IMR-90 (cell line): Measurements from ENCODE around the gene SLIT1. TPM values are rescaled to one million over a fixed set of nuclear protein-coding genes. Genes with fewer than 3 reads are reported as not detected.

Source experiments
- ATAC-seq: fragments of 200-7000 bp; cut with Tn5 transposase; 2 replicates; pipeline ENCODE4 v1.9.1; 2020; ENCODE audit warnings: low read depth, mild to moderate bottlenecking, moderate library complexity
- BruUV-seq: library from RNA; stranded (reverse); fragments of 400-500 nt; replicated peaks from 2 replicates; lab custom pipeline; 2021; lab: Mats Ljungman, UMichigan
- CTCF ChIA-PET: fragments of 300-600 bp; formaldehyde crosslinking; extraction: SDS; loops from one replicate; lab custom pipeline; 2021; ENCODE audit warnings: antibody characterized with exemption; lab: Yijun Ruan, JAX
- POLR2A ChIA-PET: fragments of 300-600 bp; sonication (Branson Sonifier 250); formaldehyde crosslinking; loops from one replicate; lab custom pipeline; 2022; ENCODE audit warnings: antibody characterized with exemption; ENCODE audit not compliant: unreplicated experiment; lab: Charles Lee
- DNase-seq: peaks from one replicate; pipeline ENCODE4 v3.0.0; 2013
- H2AFZ ChIP-seq: replicated peaks from 2 replicates; pipeline ENCODE3; 2013; ENCODE audit warnings: low read length, mild to moderate bottlenecking; ENCODE audit not compliant: poor library complexity
- H2AK5ac ChIP-seq: 2 replicates; pipeline ENCODE4 v1.6.1; 2013; ENCODE audit warnings: low read depth, low read length, inconsistent platforms
- H2AK9ac ChIP-seq: replicated peaks from 2 replicates; pipeline ENCODE3; 2013; ENCODE audit warnings: mild to moderate bottlenecking, low read depth, low read length, moderate library complexity; ENCODE audit not compliant: poor library complexity
- H2BK120ac ChIP-seq: 2 replicates; pipeline ENCODE4 v1.6.1; 2013; ENCODE audit warnings: low read depth, low read length, inconsistent platforms
- H2BK15ac ChIP-seq: 3 replicates; pipeline ENCODE4 v1.6.1; 2013; ENCODE audit warnings: low read depth, low read length, inconsistent platforms
- H2BK20ac ChIP-seq: 2 replicates; pipeline ENCODE4 v1.6.1; 2013; ENCODE audit warnings: low read depth, mild to moderate bottlenecking, inconsistent platforms, low read length, moderate library complexity
- H2BK5ac ChIP-seq: 2 replicates; pipeline ENCODE4 v1.6.1; 2013; ENCODE audit warnings: mild to moderate bottlenecking, low read depth, low read length, inconsistent platforms; ENCODE audit not compliant: poor library complexity, severe bottlenecking
- H3K14ac ChIP-seq: replicated peaks from 2 replicates; pipeline ENCODE4 v1.6.1; 2013; ENCODE audit warnings: low read depth, low read length, inconsistent platforms
- H3K18ac ChIP-seq: 2 replicates; pipeline ENCODE4 v1.6.1; 2013; ENCODE audit warnings: low read depth, low read length, control low read depth
- H3K23ac ChIP-seq: 2 replicates; pipeline ENCODE4 v1.6.1; 2013; ENCODE audit warnings: low read depth, low read length, inconsistent platforms
- H3K27ac ChIP-seq: 2 replicates; pipeline ENCODE4 v1.5.1; 2013; ENCODE audit warnings: mild to moderate bottlenecking, control low read depth, low read length; ENCODE audit not compliant: insufficient read depth
- H3K27me3 ChIP-seq: 2 replicates; pipeline ENCODE4 v1.6.1; 2013; ENCODE audit warnings: low read length; ENCODE audit not compliant: control insufficient read depth, insufficient read depth
- H3K36me3 ChIP-seq: 2 replicates; pipeline ENCODE4 v1.6.1; 2013; ENCODE audit warnings: low read length, mixed read lengths; ENCODE audit not compliant: control insufficient read depth, insufficient read depth
- H3K4ac ChIP-seq: 2 replicates; pipeline ENCODE4 v1.6.1; 2013; ENCODE audit warnings: low read depth, low read length, inconsistent platforms
- H3K4me1 ChIP-seq: 2 replicates; pipeline ENCODE4 v1.6.1; 2013; ENCODE audit warnings: low read length, mixed read lengths; ENCODE audit not compliant: control insufficient read depth, insufficient read depth
- H3K4me2 ChIP-seq: 2 replicates; pipeline ENCODE4 v1.6.1; 2013; ENCODE audit warnings: low read depth, mild to moderate bottlenecking, control low read depth, low read length, moderate library complexity
- H3K4me3 ChIP-seq: 2 replicates; pipeline ENCODE4 v1.5.1; 2013; ENCODE audit warnings: low read depth, mild to moderate bottlenecking, control low read depth, low read length, moderate library complexity; ENCODE audit not compliant: insufficient read depth
- H3K56ac ChIP-seq: 2 replicates; pipeline ENCODE4 v1.6.1; 2013; ENCODE audit warnings: low read length, inconsistent platforms; ENCODE audit not compliant: insufficient read depth; ENCODE audit errors: extremely low read depth
- H3K79me1 ChIP-seq, 2 experiments: 2 replicates each; pipeline ENCODE4 v1.6.1; 2013; ENCODE audit warnings: low read length in 2 of 2, inconsistent platforms in 1 of 2, low read depth in 1 of 2
- H3K9ac ChIP-seq: 2 replicates; pipeline ENCODE4 v1.6.1; 2013; ENCODE audit warnings: low read depth, low read length, control low read depth
- H3K9me1 ChIP-seq: 2 replicates; pipeline ENCODE4 v1.6.1; 2013; ENCODE audit warnings: low read length, inconsistent platforms; ENCODE audit not compliant: insufficient read depth
- H3K9me3 ChIP-seq: 2 replicates; pipeline ENCODE4 v1.6.1; 2013; ENCODE audit warnings: low read length; ENCODE audit not compliant: control insufficient read depth, insufficient read depth
- H4K20me1 ChIP-seq: 2 replicates; pipeline ENCODE4 v1.6.1; 2013; ENCODE audit warnings: low read length, inconsistent platforms; ENCODE audit not compliant: insufficient read depth
- H4K5ac ChIP-seq: 2 replicates; pipeline ENCODE4 v1.6.1; 2013; ENCODE audit warnings: mild to moderate bottlenecking, low read depth, low read length, control low read depth
- H4K8ac ChIP-seq, 2 experiments: 2 replicates each; pipeline ENCODE4 v1.6.1; 2013; ENCODE audit warnings: low read depth in 2 of 2, low read length in 2 of 2, control low read depth in 1 of 2, inconsistent platforms in 1 of 2
- H4K91ac ChIP-seq: 2 replicates; pipeline ENCODE4 v1.6.1; 2013; ENCODE audit warnings: low read depth, low read length, inconsistent platforms; ENCODE audit not compliant: insufficient read depth
- CEBPB ChIP-seq: IDR thresholded peaks from 2 replicates; pipeline ENCODE4 v1.6.1; 2012; ENCODE audit warnings: low read depth, low read length, improper control_type of control experiment
- CHD1 ChIP-seq: IDR thresholded peaks from 2 replicates; pipeline ENCODE4 v1.6.1; 2012; ENCODE audit warnings: low read depth, low read length, improper control_type of control experiment
- RCOR1 ChIP-seq: IDR thresholded peaks from 2 replicates; pipeline ENCODE4 v1.6.1; 2012; ENCODE audit warnings: mild to moderate bottlenecking, low read length, improper control_type of control experiment; ENCODE audit not compliant: insufficient replicate concordance
- RFX5 ChIP-seq: IDR thresholded peaks from 2 replicates; pipeline ENCODE4 v1.8.0; 2012; ENCODE audit warnings: low read depth, mild to moderate bottlenecking, low read length, moderate library complexity
- SMC3 ChIP-seq: fragments of 150-350 bp; IDR thresholded peaks from 2 replicates; pipeline ENCODE4 v1.6.1; 2016; ENCODE audit warnings: low read depth, mild to moderate bottlenecking, antibody characterized with exemption, low read length, moderate library complexity
- USF2 ChIP-seq: fragments of 150-350 bp; IDR thresholded peaks from 2 replicates; pipeline ENCODE4 v1.6.1; 2017; ENCODE audit warnings: mild to moderate bottlenecking, antibody characterized with exemption, low read length, low read depth
- WGBS, 2 experiments: methylation state at CpG; one replicate each; pipeline versions ENCODE4 v1.1.5 to v1.1.7; 2013; ENCODE audit warnings: missing lambda C conversion rate in 2 of 2; ENCODE audit not compliant: insufficient read length in 1 of 2; ENCODE audit errors: extremely low coverage in 2 of 2; 5-methylcytosine and 5-hydroxymethylcytosine counted together
- dilution Hi-C: fragments of 300-500 bp; cut with HindIII; formaldehyde crosslinking; loops from one replicate; pipeline ENCODE4 v1.14.3; 2018; ENCODE audit warnings: low sequenced_read_pairs; ENCODE audit not compliant: unreplicated experiment
- in situ Hi-C: fragments of 300-500 bp; cut with MboI; formaldehyde crosslinking; loops from 3 replicates; pipeline ENCODE4 v1.14.3; 2019; ENCODE audit warnings: low sequenced_read_pairs, inconsistent platforms, mixed read lengths
- intact Hi-C: fragments of 100-400 bp; cut with micrococcal nuclease; formaldehyde crosslinking; loops from 2 replicates; pipeline ENCODE4 v1.10.0; 2022
- polyA plus RNA-seq, 3 experiments: library from polyadenylated mRNA; depleted of rRNA; stranded (reverse); fragments of >200 nt; gene quantifications; 2 replicates each; pipeline ENCODE4 v1.2.3, GENCODE V29; 2012; ENCODE audit warnings: low replicate concordance in 1 of 3
- total RNA-seq: library from RNA; depleted of rRNA; stranded (reverse); fragments of >200 nt; gene quantifications from 2 replicates; pipeline ENCODE4 v1.2.3, GENCODE V29; 2012

Gene SLIT1
- total and polyA plus RNA-seq, 2 of the 4 experiments (the other 2 are of a cell fraction): under 0.01 TPM

GRCh38 chr10:97090035-97090434 is 95.7 kb downstream of the SLIT1 start:
- ATAC-seq (no peak), DNase-seq (no peak)
- peaks cover 53% of the 10 kb centered on the region for H3K27me3 ChIP-seq
- H3K9me1 ChIP-seq: no peaks in the 10 kb centered on the region
- H3K4me1 ChIP-seq: no peaks in the 10 kb centered on the region
- no peak overlapping the region for H3K14ac ChIP-seq
- H2BK5ac ChIP-seq: no peak overlapping the region
- H2BK15ac ChIP-seq: no peak overlapping the region
- no peak overlapping the region for H3K9ac ChIP-seq
- intact Hi-C loops (no loop called here), dilution Hi-C loops (no loop called here), in situ Hi-C loops (no loop called here)
- TF ChIP-seq RFX5 (no peak), CHD1 (no peak), SMC3 (no peak), RCOR1 (no peak), USF2 (no peak), CEBPB (no peak)
- CTCF ChIA-PET: interaction anchor here (1.0 to 2.7 kb wide), 2 partner anchors 8 to 120 kb away, joined by 4 to 8 read pairs; no protein-coding TSS in a partner anchor
- no peak overlapping the region for H3K56ac ChIP-seq
- no TSS peak for BruUV-seq
- no peak overlapping the region for H3K27ac ChIP-seq
- no peak overlapping the region for H3K18ac ChIP-seq
- H3K9me3 ChIP-seq: no peaks in the 10 kb centered on the region
- POLR2A ChIA-PET: no interaction called here
- no peak overlapping the region for H3K4ac ChIP-seq
- no peak overlapping the region for H2BK20ac ChIP-seq
- H2BK120ac ChIP-seq: no peak overlapping the region
- no peak overlapping the region for H4K5ac ChIP-seq
- no peak overlapping the region for H2AK5ac ChIP-seq
- no peak overlapping the region for H4K8ac ChIP-seq
- H2AK9ac ChIP-seq: no peak overlapping the region
- no peak overlapping the region for H2AFZ ChIP-seq
- 30% methylated on average over 5 of the region's 10 CpGs; no CpG with 5 or more reads in 1 of the 2 experiments for WGBS, 2 experiments
- H3K36me3 ChIP-seq: no peaks in the 10 kb centered on the region
- H3K23ac ChIP-seq: no peak overlapping the region
- no peaks in the 10 kb centered on the region for H4K20me1 ChIP-seq
- H3K4me2 ChIP-seq: no peak overlapping the region
- H3K4me3 ChIP-seq: no peak overlapping the region
- H4K91ac ChIP-seq: no peak overlapping the region
- no peaks in the 10 kb centered on the region for H3K79me1 ChIP-seq
